ENCODE data around the gene C4orf36. TPM values are rescaled to one million over a fixed set of nuclear protein-coding genes. Genes with fewer than 3 reads are reported as not detected.
"Not testable (repeated sequence)": the region's sequence is repeated elsewhere in the genome, so short reads cannot be mapped to it uniquely, and the experiment has no call there.

The C4orf36 gene
- total RNA-seq, 4 donors from 2014 or later = 0.83 to 2.4 (median 1.4) TPM; not detected in 1

DNA sequence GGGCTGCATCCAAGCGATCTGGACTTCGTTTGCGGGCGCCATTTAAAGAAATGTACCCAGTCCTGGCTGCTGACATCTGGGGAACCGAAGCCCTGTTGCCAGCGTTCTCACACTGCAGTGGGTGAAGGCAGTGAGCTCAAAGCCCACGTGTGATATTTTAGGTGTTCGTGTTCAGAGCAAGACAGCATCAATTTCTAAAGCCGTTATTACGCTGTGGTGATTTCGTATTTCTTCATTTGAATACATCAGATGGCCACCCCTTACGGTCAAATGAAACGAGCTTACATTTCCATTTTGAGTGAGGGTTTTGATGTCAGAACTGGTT lies 376 bp upstream of the C4orf36 start:
- Histone ChIP-seq H3K27me3 (no peaks in the 10 kb centered on the region), H3K36me3 (no peaks in the 10 kb centered on the region), H3K9me3 (no peaks in the 10 kb centered on the region), H3K4me3 (peak overlapping the region; percentile 91), H3K4me1 (peaks cover 28% of the 10 kb centered on the region), H3K27ac (peak overlapping the region; percentile 99)
- DNase-seq (ENCODE audit: low spot score in 2 of 2) = no peak
- 8% methylated on average over 13 of the region's 13 CpGs for WGBS
- TF ChIP-seq, protein P1, sequence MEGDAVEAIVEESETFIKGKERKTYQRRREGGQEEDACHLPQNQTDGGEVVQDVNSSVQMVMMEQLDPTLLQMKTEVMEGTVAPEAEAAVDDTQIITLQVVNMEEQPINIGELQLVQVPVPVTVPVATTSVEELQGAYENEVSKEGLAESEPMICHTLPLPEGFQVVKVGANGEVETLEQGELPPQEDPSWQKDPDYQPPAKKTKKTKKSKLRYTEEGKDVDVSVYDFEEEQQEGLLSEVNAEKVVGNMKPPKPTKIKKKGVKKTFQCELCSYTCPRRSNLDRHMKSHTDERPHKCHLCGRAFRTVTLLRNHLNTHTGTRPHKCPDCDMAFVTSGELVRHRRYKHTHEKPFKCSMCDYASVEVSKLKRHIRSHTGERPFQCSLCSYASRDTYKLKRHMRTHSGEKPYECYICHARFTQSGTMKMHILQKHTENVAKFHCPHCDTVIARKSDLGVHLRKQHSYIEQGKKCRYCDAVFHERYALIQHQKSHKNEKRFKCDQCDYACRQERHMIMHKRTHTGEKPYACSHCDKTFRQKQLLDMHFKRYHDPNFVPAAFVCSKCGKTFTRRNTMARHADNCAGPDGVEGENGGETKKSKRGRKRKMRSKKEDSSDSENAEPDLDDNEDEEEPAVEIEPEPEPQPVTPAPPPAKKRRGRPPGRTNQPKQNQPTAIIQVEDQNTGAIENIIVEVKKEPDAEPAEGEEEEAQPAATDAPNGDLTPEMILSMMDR (IDR thresholded peaks at IDR 0.05) = no peak
- TF ChIP-seq POLR2AphosphoS5 (IDR thresholded peaks at IDR 0.05) = no peak
- no peak for TF ChIP-seq POLR2A (IDR thresholded peaks at IDR 0.05)
- no peak for TF ChIP-seq EP300 (IDR thresholded peaks at IDR 0.05)

DNA sequence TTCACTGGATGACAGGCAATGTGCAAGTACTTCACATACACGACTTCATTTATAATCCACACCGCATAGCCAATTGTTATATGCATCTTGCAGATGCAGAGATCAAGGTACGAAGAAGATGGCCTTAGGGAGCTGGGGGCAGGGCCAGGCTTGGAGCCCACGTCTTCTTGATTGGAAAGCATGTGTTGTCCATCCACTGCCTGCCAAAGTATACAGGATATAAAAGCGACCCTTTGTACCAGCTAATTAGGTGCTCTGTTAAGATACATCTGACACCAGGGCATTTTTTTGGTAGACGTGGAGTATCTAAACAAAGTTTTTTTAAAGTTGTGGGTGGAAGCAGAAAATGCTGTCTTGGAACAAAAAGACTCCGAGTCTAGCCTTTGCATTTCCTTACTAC lies 1.4 kb downstream of the C4orf36 start:
- TF ChIP-seq EP300 (IDR thresholded peaks at IDR 0.05) (no peak), POLR2AphosphoS5 (IDR thresholded peaks at IDR 0.05) (no peak), POLR2A (IDR thresholded peaks at IDR 0.05) (no peak)
- TF ChIP-seq, protein P1 (IDR thresholded peaks at IDR 0.05) = no peak
- peak overlapping the region; percentile 99 for H3K27ac ChIP-seq
- DNase-seq (ENCODE audit: low spot score in 2 of 2) = no peak
- H3K4me1 ChIP-seq = peaks cover 20% of the 10 kb centered on the region
- no peaks in the 10 kb centered on the region for H3K36me3 ChIP-seq
- peak overlapping the region; percentile 91 for H3K4me3 ChIP-seq
- no peaks in the 10 kb centered on the region for H3K9me3 ChIP-seq
- WGBS = 42% methylated on average over 7 of the region's 7 CpGs
- no peaks in the 10 kb centered on the region for H3K27me3 ChIP-seq

DNA sequence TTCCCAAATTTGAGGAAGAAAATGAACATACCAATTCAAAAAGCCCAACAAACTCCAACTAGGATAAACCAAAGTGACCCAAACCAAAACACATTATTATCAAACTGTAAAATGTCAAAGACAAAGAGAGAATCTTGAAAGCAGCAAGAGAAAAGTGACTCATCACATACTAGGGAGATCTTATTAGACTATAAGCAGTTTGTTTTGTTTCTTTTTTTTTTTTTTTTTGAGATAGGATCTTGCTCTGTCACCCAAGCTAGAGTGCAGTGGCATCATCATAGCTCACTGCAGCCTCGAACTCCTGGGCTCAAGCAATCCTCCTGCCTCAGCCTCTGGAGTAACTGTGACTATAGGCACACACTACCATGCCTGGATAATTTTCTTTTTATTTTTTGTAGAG lies 12.6 kb downstream of the C4orf36 start:
- no peaks in the 10 kb centered on the region for H3K4me1 ChIP-seq
- no peaks in the 10 kb centered on the region for H3K27me3 ChIP-seq
- no peak overlapping the region for H3K4me3 ChIP-seq
- H3K27ac ChIP-seq = no peak overlapping the region
- peaks cover 21% of the 10 kb centered on the region for H3K9me3 ChIP-seq
- no peaks in the 10 kb centered on the region for H3K36me3 ChIP-seq
- TF ChIP-seq EP300 (IDR thresholded peaks at IDR 0.05) (no peak), POLR2A (IDR thresholded peaks at IDR 0.05) (no peak), POLR2AphosphoS5 (IDR thresholded peaks at IDR 0.05) (no peak)
- TF ChIP-seq, protein P1 (IDR thresholded peaks at IDR 0.05) = no peak
- WGBS = 79% methylated on average over 1 of the region's 1 CpG
- no peak for DNase-seq (ENCODE audit: low spot score in 2 of 2)

DNA sequence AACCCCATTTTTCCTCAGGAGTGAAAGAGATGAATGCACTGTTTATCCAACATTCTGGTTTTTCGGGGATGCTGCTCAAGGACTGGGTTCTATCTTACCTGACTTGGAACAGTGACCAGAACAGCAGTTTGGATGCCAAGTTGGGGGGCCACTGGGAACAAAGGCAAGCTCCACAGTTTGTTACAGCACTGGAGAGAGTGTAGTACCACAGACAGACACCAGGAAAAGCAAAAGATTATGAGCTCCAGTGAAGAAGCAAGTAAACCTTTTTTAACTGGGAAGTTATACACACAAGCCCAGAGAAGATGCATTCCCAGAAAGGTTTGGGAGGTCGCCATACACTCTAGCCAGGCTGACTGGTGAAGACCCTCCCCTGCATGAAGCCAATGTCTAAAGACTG lies 13.6 kb downstream of the C4orf36 start:
- Histone ChIP-seq H3K4me3 (no peak overlapping the region), H3K27ac (no peak overlapping the region), H3K36me3 (no peaks in the 10 kb centered on the region), H3K4me1 (no peaks in the 10 kb centered on the region), H3K27me3 (no peaks in the 10 kb centered on the region), H3K9me3 (peaks cover 21% of the 10 kb centered on the region)
- no peak for DNase-seq (ENCODE audit: low spot score in 2 of 2)
- 97% methylated on average over 2 of the region's 2 CpGs for WGBS
- TF ChIP-seq, protein P1 (IDR thresholded peaks at IDR 0.05) = no peak
- no peak for TF ChIP-seq EP300 (IDR thresholded peaks at IDR 0.05)
- TF ChIP-seq POLR2A (IDR thresholded peaks at IDR 0.05) = no peak
- TF ChIP-seq POLR2AphosphoS5 (IDR thresholded peaks at IDR 0.05) = no peak

DNA sequence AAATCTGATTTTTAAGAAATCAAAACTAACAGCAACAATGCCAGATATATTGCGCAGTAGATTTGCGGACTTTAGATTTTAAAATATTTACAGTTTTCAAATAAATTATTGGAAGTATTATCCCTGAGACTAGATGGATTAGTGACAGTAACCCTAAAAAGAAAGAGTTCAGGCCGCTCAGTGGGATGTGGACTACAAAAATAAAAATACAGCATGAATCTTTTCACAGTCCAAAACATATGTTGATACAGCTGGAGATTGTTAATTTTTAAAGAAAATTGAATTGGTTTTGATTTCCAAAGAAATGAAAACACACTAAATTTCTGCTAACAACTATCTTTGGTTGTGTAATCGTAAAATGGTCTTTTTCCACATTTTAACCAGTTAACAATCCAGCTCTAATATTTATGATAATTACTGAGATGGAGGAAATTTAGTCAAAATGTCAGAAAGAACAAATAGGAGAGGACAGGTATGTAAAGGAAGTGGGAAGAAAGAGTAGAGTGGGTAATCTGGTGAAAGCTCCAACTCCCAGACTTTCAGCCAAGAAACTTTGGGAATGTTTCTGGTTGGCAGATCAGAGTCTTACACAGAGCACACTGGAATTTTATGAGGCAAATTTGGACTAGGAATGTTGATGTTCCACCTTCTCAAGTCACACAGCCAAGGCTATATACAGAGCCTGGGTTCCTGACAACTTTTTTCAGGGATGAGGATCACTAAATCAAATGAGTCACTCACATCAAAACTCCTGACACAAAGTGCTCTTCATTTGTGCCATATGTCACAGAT lies 15.1 kb downstream of the C4orf36 start:
- no peak for TF ChIP-seq POLR2A (IDR thresholded peaks at IDR 0.05)
- TF ChIP-seq, protein P1 (IDR thresholded peaks at IDR 0.05) = no peak
- no peak overlapping the region for H3K27ac ChIP-seq
- 67% methylated on average over 4 of the region's 4 CpGs for WGBS

DNA sequence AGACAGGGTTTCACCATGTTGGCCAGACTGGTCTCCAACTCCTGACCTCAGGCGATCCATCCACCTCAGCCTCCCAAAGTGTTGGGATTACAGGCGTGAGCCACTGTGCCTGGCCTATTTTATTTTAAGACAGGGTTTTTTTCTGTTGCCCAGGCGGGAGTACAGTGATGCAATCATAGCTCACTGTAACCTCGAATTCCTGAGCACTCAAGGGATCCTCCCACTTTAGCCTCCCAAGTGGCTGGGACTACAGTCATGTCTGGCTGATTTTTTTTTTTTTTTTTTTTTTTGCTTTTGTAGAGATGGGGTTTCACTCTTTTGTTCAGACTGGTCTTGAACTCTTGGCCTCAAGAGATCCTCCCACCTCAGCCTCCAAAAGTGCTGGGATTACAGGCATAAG lies 16.8 kb downstream of the C4orf36 start:
- 79% methylated on average over 4 of the region's 4 CpGs for WGBS
- not testable (repeated sequence) for H3K4me1 ChIP-seq; H3K36me3 ChIP-seq; H3K4me3 ChIP-seq; H3K27ac ChIP-seq; DNase-seq (ENCODE audit: low spot score in 2 of 2); H3K27me3 ChIP-seq
- peaks cover 21% of the 10 kb centered on the region for H3K9me3 ChIP-seq

More for the DNA sequence above, 15.1 kb downstream of the C4orf36 start:
- H3K4me3 ChIP-seq = no peak overlapping the region
- H3K9me3 ChIP-seq = peaks cover 21% of the 10 kb centered on the region
- DNase-seq (ENCODE audit: low spot score in 2 of 2) = no peak
- H3K27me3 ChIP-seq = no peaks in the 10 kb centered on the region
- no peaks in the 10 kb centered on the region for H3K4me1 ChIP-seq
- no peaks in the 10 kb centered on the region for H3K36me3 ChIP-seq
